ENCODE data around the gene TPX2.
A peak's percentile ranks its signal among the peaks of the same experiment; 100 is the strongest.

DNA sequence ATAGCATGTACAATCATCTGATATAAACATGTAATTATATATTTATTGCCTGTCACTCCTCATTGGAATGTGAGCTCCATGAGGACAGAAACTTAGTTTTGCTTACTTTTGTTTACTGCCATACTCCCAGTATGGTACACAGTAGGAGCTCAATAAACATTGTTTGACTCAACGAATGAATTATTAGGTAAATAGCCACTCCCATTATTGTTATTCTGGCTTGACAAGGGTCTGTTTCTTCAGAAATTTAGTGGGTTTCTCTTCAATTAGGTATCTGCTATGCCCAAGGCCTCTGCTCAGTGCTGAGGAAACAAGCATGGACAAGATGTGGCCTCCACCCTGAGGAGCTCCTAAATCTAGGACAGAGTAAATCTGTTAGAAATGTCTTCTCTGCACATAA, 22.7 kb upstream of the TPX2 start:
- TF ChIP-seq PHF8 (IDR thresholded peaks at IDR 0.05; ENCODE audit: borderline replicate concordance, low read depth) (no peak), NFE2L2 (conservative IDR thresholded peaks at IDR 0.05; ENCODE audit: low read length) (no peak), CHD4 (IDR thresholded peaks at IDR 0.05; ENCODE audit: borderline replicate concordance) (no peak), POLR2A (IDR thresholded peaks at IDR 0.05; ENCODE audit: low read length) (no peak), EP300 (IDR thresholded peaks at IDR 0.05) (no peak), HDAC2 (IDR thresholded peaks at IDR 0.05) (no peak), JUN (IDR thresholded peaks at IDR 0.05) (peak in 1 of 2 experiments; percentile 41; a peak in 1 of 5 replicates), NR3C1 (IDR thresholded peaks at IDR 0.05) (no peak), SMC3 (IDR thresholded peaks at IDR 0.05) (no peak), CEBPB (IDR thresholded peaks at IDR 0.05) (no peak)
- TF ChIP-seq, protein P1, sequence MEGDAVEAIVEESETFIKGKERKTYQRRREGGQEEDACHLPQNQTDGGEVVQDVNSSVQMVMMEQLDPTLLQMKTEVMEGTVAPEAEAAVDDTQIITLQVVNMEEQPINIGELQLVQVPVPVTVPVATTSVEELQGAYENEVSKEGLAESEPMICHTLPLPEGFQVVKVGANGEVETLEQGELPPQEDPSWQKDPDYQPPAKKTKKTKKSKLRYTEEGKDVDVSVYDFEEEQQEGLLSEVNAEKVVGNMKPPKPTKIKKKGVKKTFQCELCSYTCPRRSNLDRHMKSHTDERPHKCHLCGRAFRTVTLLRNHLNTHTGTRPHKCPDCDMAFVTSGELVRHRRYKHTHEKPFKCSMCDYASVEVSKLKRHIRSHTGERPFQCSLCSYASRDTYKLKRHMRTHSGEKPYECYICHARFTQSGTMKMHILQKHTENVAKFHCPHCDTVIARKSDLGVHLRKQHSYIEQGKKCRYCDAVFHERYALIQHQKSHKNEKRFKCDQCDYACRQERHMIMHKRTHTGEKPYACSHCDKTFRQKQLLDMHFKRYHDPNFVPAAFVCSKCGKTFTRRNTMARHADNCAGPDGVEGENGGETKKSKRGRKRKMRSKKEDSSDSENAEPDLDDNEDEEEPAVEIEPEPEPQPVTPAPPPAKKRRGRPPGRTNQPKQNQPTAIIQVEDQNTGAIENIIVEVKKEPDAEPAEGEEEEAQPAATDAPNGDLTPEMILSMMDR (IDR thresholded peaks at IDR 0.05): no peak
